K562 (cell line): ENCODE results near the gene THG1L. TPM values are rescaled to one million over a fixed set of nuclear protein-coding genes. Genes with fewer than 3 reads are reported as not detected.

Source experiments
- CCNT2 ChIP-seq: IDR thresholded peaks from 2 replicates; pipeline ENCODE4 v1.6.1; 2011; ENCODE audit warnings: borderline replicate concordance, low read depth, mild to moderate bottlenecking, moderate library complexity, mixed read lengths, low read length; ENCODE audit not compliant: insufficient read length; ENCODE audit errors: extremely low read depth
- CEBPZ ChIP-seq: fragments of 150-350 bp; IDR thresholded peaks from 2 replicates; pipeline ENCODE4 v1.6.1; 2014; ENCODE audit warnings: low read depth, mild to moderate bottlenecking, low read length, borderline replicate concordance
- DMBX1 ChIP-seq: fragments of 250-450 bp; sonication (Bioruptor Pico); IDR thresholded peaks from 2 replicates; pipeline ENCODE4 v1.8.0; 2022; ENCODE audit warnings: inconsistent platforms, mild to moderate bottlenecking, moderate library complexity, borderline replicate concordance
- FOXK1 ChIP-seq: sonication (generic); formaldehyde crosslinking; IDR thresholded peaks from 2 replicates; pipeline ENCODE4 v1.8.0; 2022; ENCODE audit warnings: missing genetic modification reagents, mild to moderate bottlenecking, borderline replicate concordance
- MITF ChIP-seq: IDR thresholded peaks from 2 replicates; pipeline ENCODE4 v1.6.1; 2014; ENCODE audit warnings: antibody characterized with exemption
- MTF1 ChIP-seq: fragments of 250-450 bp; sonication (Bioruptor Pico); IDR thresholded peaks from 2 replicates; pipeline ENCODE4 v1.9.0; 2021; ENCODE audit warnings: moderate library complexity, mild to moderate bottlenecking, inconsistent platforms, borderline replicate concordance
- NCOA6 ChIP-seq: fragments of 450-650 bp; IDR thresholded peaks from 2 replicates; pipeline ENCODE4 v1.6.1; 2017; ENCODE audit warnings: mild to moderate bottlenecking
- NFXL1 ChIP-seq: fragments of 450-650 bp; formaldehyde crosslinking; IDR thresholded peaks from 2 replicates; pipeline ENCODE4 v1.4.0; 2021; ENCODE audit warnings: mild to moderate bottlenecking
- SLC30A9 ChIP-seq: fragments of 250-450 bp; sonication (Bioruptor Pico); IDR thresholded peaks from 2 replicates; pipeline ENCODE4 v1.8.0; 2022; ENCODE audit warnings: mild to moderate bottlenecking, moderate library complexity
- SPI1 ChIP-seq: IDR thresholded peaks from 2 replicates; pipeline ENCODE4 v1.6.1; 2011; ENCODE audit warnings: low read depth, low read length, control low read depth, borderline replicate concordance
- ZNF507 ChIP-seq: conservative IDR thresholded peaks from 2 replicates; pipeline ENCODE4 v1.6.1; 2017; ENCODE audit warnings: missing genetic modification characterization, missing compliant biosample characterization
- ZNF76 ChIP-seq: fragments of 250-450 bp; sonication (Bioruptor Pico); IDR thresholded peaks from 2 replicates; pipeline ENCODE4 v1.4.0; 2020; ENCODE audit warnings: mild to moderate bottlenecking, moderate library complexity, borderline replicate concordance
- ZSCAN32 ChIP-seq: fragments of 450-650 bp; formaldehyde crosslinking; IDR thresholded peaks from 2 replicates; pipeline ENCODE4 v1.4.0; 2020; ENCODE audit warnings: mild to moderate bottlenecking, moderate library complexity
- ZZZ3 ChIP-seq: fragments of 450-650 bp; IDR thresholded peaks from 2 replicates; pipeline ENCODE4 v1.6.1; 2016; ENCODE audit warnings: antibody characterized with exemption, mild to moderate bottlenecking, moderate library complexity
- polyA plus RNA-seq, 8 experiments: library from polyadenylated mRNA; depleted of rRNA in 4 of 8; stranded (reverse) in 5 of 8; unstranded in 3 of 8; fragments of >200 nt; fragmentation: Nextera tagmentation in 2 of 8; fragmentation: Illumina TruSeq in 1 of 8; extraction: Ambion mirVana in 2 of 8; extraction: Trizol in 1 of 8; gene quantifications; 2 replicates each; pipeline versions ENCODE4 v1.2.1 to v1.2.3, GENCODE V29; 2011 to 2014; ENCODE audit warnings: inconsistent platforms in 1 of 8, missing spikeins in 1 of 8
- total RNA-seq, 7 experiments: library from RNA; depleted of rRNA in 6 of 7; stranded (reverse); fragments of >200 nt in 6 of 7; fragmentation: Illumina TruSeq in 2 of 7; extraction: Trizol in 2 of 7; gene quantifications; 2 replicates each; pipeline versions ENCODE4 v1.2.1 to v1.2.3, GENCODE V29; 2011 to 2021; ENCODE audit warnings: low replicate concordance in 1 of 7
- TF ChIP-seq, protein P1 (sequence below): IDR thresholded peaks from 2 replicates; pipeline ENCODE4 v1.6.1; 2012; ENCODE audit warnings: low read depth, low read length, improper control_type of control experiment, borderline replicate concordance
- TF ChIP-seq, protein P2 (sequence below): sonication (generic); formaldehyde crosslinking; IDR thresholded peaks from 2 replicates; pipeline ENCODE4 v1.8.1; 2022; ENCODE audit warnings: missing genetic modification reagents
- TF ChIP-seq, protein P3 (sequence below): fragments of 250-450 bp; sonication (Bioruptor Pico); IDR thresholded peaks from 2 replicates; pipeline ENCODE4 v1.4.0; 2020; ENCODE audit warnings: mild to moderate bottlenecking, moderate library complexity, borderline replicate concordance

The THG1L gene
- total and polyA plus RNA-seq, 9 of the 15 experiments (the other 6 are each of a cell fraction or from before 2014, with no cell fraction given), result 21.8 to 40.7 (median 28.0) TPM

GRCh38 chr5:157732596-157733262, 1.5 kb downstream of the THG1L start (continued):
- TF ChIP-seq, protein P1, sequence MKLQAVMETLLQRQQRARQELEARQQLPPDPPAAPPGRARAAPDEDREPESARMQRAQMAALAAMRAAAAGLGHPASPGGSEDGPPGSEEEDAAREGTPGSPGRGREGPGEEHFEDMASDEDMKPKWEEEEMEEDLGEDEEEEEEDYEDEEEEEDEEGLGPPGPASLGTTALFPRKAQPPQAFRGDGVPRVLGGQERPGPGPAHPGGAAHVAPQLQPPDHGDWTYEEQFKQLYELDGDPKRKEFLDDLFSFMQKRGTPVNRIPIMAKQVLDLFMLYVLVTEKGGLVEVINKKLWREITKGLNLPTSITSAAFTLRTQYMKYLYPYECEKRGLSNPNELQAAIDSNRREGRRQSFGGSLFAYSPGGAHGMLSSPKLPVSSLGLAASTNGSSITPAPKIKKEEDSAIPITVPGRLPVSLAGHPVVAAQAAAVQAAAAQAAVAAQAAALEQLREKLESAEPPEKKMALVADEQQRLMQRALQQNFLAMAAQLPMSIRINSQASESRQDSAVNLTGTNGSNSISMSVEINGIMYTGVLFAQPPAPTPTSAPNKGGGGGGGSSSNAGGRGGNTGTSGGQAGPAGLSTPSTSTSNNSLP, result no peak
- TF ChIP-seq CEBPZ, result no peak
- no peak for TF ChIP-seq MITF
- no peak for TF ChIP-seq ZZZ3
- TF ChIP-seq ZSCAN32 (CRISPR knock-in tag), result no peak
- no peak for TF ChIP-seq SPI1
- TF ChIP-seq SLC30A9 (CRISPR knock-in tag), result no peak
- no peak for TF ChIP-seq ZNF507
- TF ChIP-seq, protein P2, sequence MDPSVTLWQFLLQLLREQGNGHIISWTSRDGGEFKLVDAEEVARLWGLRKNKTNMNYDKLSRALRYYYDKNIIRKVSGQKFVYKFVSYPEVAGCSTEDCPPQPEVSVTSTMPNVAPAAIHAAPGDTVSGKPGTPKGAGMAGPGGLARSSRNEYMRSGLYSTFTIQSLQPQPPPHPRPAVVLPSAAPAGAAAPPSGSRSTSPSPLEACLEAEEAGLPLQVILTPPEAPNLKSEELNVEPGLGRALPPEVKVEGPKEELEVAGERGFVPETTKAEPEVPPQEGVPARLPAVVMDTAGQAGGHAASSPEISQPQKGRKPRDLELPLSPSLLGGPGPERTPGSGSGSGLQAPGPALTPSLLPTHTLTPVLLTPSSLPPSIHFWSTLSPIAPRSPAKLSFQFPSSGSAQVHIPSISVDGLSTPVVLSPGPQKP, result no peak
- TF ChIP-seq MTF1, result no peak
- TF ChIP-seq CCNT2, result peak; percentile 57
- no peak for TF ChIP-seq FOXK1 (CRISPR knock-in tag)
- TF ChIP-seq, protein P3, sequence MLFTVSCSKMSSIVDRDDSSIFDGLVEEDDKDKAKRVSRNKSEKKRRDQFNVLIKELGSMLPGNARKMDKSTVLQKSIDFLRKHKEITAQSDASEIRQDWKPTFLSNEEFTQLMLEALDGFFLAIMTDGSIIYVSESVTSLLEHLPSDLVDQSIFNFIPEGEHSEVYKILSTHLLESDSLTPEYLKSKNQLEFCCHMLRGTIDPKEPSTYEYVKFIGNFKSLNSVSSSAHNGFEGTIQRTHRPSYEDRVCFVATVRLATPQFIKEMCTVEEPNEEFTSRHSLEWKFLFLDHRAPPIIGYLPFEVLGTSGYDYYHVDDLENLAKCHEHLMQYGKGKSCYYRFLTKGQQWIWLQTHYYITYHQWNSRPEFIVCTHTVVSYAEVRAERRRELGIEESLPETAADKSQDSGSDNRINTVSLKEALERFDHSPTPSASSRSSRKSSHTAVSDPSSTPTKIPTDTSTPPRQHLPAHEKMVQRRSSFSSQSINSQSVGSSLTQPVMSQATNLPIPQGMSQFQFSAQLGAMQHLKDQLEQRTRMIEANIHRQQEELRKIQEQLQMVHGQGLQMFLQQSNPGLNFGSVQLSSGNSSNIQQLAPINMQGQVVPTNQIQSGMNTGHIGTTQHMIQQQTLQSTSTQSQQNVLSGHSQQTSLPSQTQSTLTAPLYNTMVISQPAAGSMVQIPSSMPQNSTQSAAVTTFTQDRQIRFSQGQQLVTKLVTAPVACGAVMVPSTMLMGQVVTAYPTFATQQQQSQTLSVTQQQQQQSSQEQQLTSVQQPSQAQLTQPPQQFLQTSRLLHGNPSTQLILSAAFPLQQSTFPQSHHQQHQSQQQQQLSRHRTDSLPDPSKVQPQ (CRISPR knock-in tag), result no peak
- TF ChIP-seq DMBX1 (CRISPR knock-in tag), result no peak
- no peak for TF ChIP-seq ZNF76 (CRISPR knock-in tag)
- TF ChIP-seq NCOA6, result 0 out of 2 replicates have a peak, but pooled peaks have one; percentile 12
- TF ChIP-seq NFXL1 (CRISPR knock-in tag), result no peak
